Amniotic epithelial cell (primary cell): ENCODE results near the gene PALB2.
A peak's percentile ranks its signal among the peaks of the same experiment; 100 is the strongest.
"Not testable (repeated sequence)": the region's sequence is repeated elsewhere in the genome, so short reads cannot be mapped to it uniquely, and the experiment has no call there.

Experiments used
- DNase-seq: peaks from one replicate; pipeline ENCODE4 v3.0.0-alpha.2; 2010; ENCODE audit warnings: low read depth

Gene PALB2

DNA sequence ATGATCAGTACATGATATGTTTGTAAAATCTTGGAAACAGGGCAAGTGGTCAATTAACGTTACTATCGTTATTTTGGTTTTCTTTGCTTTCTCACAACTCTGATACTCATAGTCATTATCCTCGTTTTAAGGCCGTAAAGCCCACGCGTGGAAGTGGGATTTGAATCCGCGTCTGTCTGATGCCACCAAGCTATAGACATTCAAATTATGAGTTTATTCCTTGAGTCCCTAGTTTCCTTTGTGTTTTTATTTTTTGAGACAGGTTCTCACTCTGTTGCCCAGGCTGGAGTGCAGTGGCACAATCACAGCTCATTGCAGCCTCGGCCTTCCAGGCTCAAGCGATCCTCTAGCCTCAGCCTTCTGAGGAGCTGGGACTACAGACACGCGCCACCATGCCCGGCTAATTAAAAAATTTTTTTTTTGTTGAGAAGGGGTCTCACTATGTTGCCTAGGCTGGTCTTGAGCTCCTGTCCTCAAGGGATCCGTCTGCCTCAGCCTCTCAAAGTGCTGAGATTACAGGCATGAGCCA is 1.2 kb upstream of the PALB2 start:
- no peak for DNase-seq

DNA sequence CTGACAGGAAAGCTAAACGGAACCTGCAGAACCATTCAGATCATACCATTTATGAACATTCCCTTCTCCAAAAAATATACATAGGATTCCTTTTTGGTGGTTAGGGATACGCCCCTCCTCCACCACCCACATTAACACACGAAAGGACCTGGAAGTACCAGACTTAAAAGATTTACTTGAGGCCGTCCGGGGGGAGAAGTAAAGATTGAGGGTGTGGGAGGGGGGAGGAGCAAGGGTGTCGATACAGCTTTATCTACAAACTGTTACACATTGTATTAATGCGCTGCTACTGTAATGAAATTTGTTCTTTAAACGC is 537 bp downstream of the PALB2 start:
- no peak for DNase-seq

DNA sequence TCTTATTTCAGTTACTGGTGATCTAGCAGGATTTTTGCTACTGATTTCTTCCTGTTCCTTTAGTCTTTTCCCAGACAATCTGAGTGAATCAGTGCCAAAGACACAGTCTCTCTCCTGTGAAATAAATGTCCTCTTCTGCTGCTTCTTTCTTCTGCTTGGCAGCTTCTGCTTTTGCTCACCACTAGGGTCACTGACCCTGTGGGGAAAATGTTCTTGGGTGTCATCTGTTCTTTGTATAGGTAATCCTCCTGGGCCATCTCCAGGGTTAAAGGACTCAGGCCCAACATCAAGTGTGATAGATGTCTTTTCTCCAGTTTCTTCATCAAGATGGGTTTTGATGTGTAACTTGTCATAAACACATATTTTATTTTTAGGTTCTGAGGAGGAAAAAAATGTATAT is 5.2 kb downstream of the PALB2 start:
- DNase-seq: peak; percentile 53

DNA sequence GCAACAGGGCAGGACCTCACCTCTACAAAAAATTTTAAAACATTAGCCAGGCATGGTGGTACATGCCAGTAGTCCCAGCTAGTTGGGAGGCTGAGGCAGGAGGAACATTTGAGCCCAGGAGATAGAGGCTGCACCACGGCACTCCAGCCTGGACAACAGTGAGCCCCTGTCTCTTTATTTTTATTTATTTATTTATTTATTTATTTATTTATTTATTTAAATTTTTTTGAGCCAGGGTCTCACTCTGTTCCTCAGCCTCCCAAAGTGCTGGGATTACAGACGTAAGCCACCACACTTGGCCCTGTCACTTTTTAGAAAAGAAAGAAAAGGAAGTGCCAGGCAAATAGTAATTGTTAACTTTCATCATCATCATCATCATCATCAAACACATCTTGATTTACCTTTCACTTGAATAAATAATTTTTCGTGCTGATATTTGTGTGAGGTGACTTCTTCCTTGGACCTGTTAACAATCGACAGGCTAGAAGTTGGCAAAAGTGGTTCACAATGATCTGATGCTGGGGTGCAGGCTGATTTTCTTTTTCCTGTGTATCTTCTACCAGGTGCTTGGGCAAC is 6.6 kb downstream of the PALB2 start:
- DNase-seq: no peak

DNA sequence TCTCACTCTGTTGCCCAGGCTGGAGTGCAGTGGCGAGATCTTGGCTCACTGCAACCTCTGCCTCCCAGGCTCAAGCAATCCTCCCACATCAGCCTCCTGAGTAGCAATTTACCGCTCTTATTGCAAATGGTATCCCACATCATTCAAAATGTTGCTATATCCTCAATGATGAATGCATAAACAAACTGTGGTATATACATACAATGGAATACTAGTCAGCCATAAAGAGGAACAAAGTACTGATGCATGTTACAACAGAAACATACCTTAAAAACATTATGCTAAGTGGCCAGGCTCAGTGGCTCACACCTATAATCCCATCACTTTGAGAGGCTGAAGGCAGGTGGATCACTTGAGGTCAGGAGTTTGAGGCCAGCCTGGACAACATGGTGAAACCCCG is 9.2 kb downstream of the PALB2 start:
- DNase-seq: not testable (repeated sequence)

DNA sequence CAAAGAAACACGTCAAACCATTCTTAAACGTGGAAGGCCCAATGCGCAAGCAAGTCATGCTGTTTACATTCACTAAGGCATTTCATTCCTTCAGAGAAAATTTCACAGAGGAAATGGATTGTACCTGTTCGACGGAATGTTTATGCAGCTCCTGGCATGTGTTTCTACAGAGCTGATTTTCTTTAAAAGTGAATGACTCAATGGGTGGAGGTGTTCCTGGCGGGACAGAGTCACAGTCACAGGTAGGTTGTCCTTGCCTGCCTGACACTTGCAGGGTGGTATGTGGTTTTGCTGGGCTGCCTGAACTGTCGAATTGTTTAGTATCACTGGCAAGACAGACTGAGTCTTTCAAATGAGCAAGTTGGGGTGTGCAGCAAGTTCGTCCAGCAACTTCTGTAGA is 11.6 kb downstream of the PALB2 start:
- DNase-seq: no peak

DNA sequence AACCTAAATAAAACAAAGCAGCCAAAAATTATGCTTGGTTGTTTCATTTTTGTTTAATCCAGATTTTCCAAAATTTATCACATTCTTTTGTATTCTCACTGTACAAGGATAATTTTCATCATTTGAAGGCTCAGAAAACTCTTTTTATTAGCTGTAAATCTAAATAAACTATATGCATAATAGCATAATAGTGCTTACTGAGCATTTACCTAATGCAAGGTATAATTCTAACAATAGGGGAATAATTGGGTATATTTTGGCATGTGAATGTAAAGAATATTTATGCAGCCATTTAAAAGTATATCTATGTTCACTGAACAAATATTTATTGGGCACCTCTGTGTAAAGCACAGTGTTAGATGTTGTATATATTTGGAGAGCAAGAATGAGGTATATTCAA is 17.0 kb downstream of the PALB2 start:
- DNase-seq: no peak

DNA sequence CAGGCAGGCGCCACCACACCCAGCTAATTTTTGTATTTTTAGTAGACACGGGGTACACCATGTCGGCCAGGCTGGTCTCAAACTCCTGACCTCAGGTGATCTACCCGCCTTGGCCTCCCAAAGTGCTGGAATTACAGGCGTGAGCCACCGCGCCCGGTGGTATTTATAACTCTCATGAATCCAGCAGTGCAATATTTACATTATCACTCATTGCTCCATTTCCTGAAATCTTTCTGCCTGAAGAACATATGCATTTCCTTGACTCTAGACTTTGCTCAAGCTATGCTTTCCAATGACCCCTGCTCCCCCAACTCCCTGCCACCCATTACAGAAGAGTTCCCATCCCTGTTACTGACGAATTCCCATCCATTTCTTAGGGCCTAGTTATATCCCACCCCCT is 25.3 kb downstream of the PALB2 start:
- DNase-seq: no peak

DNA sequence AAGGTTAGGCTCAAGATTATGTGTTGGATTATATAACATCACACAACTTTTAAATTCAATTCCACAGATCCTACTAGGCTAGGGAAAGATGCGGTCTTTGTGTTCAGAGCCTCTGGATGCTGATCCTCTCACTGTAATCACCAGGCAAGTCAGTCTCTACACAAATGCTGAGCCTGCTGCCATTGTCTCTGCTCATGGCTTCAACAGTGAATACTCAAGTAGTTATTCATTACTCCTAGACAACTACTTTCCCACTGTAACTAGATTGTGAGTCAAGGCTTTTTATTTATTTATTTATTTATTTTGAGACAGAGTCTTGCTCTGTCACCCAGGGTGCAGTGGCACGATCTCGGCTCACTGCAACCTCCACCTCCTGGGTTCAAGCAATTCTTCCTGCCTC is 29.2 kb downstream of the PALB2 start:
- no peak for DNase-seq

DNA sequence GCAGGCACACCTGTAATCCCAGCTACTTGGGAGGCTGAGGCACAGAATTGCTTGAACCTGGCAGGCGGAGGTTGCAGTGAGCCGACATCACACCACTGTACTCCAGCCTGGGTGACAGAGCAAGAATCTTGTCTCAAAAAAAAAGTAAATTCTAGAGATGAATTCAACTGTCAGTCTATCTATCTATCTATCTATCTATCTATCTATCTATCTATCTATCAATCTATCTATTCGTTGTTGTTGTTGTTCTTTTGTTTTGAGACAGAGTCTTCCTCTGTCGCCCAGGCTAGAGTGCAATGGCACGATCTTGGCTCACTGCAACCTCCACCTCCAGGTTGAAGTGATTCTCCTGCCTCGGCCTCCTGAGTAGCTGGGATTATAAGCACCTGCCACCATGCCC is 30.2 kb downstream of the PALB2 start:
- not testable (repeated sequence) for DNase-seq

DNA sequence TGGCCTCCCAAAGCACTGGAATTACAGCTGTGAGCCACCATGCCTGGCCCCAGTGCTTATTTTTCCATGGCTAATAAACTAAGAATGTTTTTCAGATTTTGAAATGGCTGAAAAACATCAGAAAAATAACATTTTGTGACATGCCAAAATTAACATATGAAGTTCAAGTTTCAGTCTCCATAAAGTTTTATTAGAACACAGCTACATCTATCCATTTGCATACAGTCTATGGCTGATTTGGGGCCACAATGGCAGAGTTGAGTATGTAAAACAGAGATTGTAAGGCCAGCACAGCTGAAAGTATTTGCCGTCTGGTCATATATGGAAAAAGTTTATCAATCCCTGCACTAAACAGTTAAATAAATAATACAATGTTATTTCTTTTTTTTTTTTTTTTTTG is 31.2 kb downstream of the PALB2 start:
- no peak for DNase-seq

DNA sequence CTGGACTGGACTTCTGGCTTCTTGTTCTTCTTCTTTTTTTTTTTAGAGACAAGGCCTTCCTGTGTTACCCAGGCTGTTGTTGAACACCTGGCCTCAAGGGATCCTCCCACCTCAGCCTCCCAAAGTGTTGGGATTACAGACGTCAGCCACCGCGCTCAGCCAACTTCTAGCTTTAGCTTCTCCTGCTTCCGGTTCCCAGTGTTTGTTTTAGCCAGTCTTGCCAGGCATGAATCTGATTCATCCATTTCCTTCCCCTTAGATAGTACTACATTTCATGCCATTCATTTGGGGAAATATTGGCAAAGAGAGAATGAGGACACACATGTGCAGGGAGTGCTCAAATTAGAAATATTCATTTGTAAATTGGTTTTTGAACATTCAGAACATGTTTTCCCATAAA is 32.9 kb downstream of the PALB2 start:
- peak; percentile 55 for DNase-seq

DNA sequence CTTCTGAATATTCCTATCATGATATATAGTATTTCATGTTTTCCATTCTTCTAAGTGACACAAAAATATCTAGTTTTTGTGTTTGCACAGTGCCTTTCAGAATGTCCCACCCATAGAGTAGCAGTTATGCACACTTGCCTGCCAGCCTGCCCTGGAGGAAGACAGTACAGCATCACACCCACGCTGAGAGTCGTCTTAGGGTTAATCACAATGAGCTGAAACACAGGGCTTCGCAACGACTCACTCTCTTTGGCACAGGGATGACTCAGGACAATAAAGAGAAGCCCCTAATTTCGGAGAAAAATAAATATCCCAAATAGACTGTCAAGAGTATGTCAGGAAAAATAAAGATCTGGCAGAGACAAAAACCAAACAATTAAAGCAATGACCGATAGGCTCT is 33.4 kb downstream of the PALB2 start:
- DNase-seq: no peak

DNA sequence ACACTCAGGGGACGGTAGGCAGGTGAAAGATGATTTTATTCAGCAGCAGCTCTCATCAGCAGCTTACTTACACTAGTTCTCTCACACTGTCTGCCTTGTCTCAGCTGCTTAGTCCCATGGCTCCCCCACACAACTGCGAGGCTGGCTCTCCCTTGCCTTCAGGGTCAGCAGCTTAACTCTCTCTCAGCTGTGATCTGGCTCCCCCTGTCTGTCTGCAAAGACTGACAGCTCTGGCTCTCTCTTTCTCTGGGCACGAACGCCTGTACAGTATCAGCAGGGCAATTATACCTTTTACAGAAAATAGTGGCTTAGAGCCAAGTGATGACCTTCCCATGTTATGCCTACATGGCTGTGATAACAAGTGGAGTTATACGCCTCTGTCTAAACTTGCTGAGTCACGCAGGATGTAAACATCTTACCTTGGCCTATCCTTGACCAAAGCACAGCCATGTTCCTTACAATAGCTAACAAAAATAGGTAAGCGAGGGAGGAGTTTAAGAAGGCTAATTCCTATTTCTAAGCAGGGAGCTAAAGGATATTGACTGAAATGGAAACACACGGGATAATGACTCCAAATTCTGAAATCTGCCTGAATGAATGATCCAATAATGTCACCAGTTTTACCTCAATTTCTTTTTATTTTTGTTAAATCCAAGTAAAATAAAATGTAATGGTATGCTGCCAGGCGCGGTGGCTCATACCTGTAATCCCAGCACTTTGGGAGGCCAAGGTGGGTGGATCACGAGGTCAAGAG is 43.9 kb downstream of the PALB2 start:
- peak; percentile 84 for DNase-seq

DNA sequence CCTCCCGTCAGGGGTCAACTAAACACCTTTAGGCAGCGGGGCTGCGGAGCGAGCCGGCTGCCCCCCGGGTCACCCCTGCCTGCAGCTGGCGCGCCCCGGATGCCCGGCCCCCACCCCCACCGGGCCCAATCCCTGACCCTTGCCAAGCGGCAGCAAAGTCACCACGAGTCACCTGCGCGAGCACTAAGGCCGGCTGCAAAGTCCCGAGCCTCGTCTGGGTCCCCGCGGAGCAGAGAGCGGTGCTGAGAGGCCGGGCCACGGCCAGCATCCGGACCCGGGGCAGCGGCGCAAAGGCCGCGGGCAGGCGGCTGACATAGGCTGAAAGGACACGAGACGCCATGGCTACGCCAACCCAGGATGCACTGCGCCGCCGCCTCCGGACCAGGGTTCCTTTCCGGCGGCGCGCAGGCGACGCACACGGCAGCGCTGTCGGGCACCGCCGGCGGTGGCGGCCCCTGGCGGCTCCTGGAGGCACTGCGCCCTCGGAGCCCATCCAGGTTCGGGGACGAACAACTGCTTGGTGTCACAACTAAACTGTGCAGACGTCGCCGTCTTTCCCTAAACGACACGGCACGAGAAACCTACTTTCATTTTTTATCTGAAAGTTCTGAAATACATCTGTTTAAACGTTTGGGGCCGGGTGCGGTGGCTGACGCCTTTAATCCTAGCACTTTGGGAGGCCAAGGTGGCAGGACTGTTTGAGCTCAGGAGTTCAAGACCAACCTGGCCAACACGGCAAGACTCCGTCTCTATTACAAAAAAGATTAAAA is 45.0 kb downstream of the PALB2 start, which contains the start of gene NDUFAB1:
Gene NDUFAB1 (minus strand): TSS at position 366 of the 770 bp plus-strand sequence. CDS start 26 bp downstream, at position 340.
- peak; percentile 78 for DNase-seq

DNA sequence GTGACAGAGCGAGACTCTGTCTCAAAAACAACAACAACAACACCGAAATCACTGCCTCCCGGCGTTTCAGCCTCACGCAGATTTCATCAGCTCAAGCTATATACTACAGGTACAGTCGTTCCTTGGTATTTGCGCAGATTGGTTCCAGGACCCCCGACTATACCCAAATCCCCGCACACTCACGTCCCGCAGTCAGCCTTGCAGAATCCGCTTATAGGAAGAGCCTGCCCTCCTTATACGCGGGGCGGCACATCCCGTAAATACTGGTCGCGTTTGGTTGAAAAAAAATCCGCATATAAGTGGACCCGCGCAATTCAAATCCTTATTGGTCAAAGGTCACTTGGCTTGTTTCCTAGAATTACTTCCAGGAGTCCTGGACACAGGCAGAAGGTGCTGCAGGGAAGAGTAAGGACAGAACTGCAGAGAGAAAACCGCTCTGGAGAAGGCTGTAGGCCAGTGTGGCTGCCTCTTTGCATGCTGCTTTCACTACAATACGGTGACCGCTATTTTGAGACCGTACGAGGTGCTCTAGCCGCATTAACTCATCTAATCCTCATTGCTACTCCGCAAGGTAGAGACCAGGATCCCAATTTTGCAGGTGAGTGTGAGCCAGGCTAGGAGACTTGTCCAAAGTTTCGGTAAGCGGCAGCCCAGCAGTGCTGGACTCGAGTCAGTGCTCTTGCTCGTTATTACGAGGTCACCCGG is 45.7 kb downstream of the PALB2 start:
- DNase-seq: peak; percentile 8

DNA sequence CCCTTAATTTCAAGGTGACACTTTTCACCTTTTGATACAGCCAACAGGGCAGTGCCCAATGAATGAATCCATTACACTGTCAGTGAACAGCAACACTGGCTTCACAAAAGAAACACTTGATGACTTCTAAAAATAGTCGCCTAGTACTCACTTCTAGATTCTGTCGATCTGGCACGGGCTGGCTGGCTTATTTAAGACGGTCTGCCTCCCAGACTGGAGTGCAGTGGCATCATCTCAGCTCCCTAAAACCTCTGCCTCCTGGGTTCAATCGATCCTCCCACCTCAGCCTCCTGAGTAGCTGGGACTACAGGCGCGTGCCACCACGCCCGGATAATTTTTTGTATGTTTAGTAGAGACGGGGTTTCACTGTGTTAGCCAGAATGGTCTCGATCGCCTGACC is 46.9 kb downstream of the PALB2 start:
- DNase-seq: no peak

DNA sequence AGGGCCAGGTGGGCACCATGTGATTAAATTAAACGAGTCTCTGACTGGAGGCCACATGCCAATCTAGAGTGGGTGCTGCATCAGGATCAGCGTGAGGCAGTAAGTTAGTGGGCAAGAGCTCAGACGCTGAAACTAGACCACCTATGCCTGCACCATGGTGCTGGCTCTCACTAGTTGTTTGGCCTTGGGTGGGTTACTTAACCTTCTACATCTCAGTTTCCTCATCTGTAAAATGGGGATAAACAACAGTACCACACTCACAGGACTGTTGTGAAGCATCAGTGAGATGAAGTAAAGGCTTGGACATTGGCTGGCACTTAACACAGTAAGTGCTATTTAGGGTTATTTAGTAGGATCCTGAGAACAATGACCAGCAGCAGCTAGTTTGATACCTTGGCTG is 50.9 kb downstream of the PALB2 start:
- DNase-seq: no peak

DNA sequence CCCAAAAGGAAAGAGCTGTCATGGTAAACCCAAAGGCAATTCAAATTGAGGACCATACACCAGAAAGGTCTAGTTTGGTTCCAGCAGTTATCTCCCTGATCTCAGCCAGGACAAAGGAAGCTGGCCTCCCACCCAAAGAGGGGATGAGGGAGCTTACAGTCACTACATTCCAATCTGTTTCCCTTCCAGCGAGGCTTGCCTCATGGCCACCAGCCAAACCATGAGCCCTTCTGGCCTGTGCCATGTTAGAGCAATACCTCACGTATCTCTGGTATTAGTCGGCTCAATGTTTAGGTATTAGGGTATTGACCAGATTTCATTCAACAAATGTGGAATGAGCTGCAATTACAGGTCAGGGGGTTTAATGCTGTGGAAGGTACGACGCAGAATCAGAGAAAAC is 53.4 kb downstream of the PALB2 start:
- DNase-seq: peak; percentile 93

DNA sequence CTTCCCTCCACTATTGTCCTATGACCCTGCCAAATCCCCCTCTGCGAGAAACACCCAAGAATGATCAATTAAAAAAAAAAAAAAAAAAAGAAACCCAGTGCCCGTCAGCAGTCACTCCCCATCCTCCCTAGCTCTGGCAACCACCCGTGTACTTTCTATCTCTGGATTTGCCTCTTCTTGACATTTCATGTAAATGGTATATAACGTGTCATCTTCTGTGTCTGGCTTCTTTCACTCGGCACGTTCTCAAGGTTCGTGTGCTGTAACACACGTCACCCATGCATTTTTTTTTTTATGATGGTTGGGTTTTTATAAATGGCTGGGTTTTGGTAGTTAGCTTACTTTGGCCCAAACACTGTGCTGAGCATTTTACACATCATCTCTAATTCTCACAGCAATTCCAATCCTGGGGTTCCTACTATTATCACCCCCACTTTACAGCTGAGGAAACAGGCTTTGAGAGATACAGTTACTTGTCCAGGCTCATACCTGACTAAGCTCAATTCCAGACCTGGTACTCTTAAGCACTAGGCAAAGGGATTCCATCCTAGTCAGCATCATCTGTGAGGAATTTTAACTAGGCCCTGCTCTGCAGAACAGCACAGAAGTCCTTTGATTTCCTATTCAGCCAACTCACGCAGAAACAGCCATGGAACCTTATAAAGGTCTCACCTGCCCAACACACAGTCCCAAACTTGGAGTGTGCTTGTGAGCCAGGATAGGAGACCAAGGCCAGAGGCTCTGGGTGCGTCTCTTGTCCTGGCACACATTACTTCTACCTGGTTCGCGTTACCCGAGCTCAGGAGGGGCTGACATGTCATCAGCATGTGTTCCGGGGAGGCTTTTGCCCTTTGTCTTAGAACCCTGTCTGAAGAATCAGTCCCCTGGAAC is 56.7 kb downstream of the PALB2 start:
- DNase-seq: peak; percentile 81

DNA sequence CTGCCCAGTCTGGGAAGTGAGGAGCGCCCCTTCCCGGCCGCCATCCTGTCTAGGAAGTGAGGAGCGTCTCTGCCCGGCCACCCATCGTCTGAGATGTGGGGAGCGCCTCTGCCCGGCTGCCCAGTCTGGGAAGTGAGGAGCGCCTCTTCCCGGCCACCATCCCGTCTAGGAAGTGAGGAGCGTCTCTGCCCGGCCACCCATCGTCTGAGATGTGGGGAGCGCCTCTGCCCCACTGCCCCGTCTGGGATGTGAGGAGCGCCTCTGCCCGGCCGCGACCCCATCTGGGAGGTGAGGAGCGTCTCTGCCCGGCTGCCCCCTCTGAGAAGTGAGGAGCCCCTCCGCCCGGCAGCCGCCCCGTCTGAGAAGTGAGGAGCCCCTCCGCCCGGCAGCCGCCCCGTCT is 57.8 kb downstream of the PALB2 start:
- DNase-seq: not testable (repeated sequence)
